Measurements from ENCODE around the gene CORIN.

DNA sequence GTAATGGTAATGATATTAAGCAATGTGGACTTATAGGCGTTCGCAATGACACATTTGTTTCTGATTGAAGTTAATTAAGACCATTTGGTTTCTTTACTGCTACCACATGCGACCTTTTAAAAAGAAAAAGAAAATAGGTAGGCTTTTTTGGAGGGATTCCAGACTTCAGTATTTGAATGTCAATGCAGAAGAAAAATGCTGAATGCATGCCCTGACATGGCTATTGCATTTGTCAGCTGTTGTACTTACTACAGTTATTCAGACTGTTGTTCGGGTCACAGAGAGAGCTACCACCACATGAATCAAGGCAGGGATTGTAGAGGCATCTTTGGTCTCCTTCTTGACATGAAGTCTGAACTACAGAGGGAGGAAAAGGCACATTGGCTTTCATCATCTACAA is 163.7 kb downstream of the CORIN start:
- TF ChIP-seq, protein P1, sequence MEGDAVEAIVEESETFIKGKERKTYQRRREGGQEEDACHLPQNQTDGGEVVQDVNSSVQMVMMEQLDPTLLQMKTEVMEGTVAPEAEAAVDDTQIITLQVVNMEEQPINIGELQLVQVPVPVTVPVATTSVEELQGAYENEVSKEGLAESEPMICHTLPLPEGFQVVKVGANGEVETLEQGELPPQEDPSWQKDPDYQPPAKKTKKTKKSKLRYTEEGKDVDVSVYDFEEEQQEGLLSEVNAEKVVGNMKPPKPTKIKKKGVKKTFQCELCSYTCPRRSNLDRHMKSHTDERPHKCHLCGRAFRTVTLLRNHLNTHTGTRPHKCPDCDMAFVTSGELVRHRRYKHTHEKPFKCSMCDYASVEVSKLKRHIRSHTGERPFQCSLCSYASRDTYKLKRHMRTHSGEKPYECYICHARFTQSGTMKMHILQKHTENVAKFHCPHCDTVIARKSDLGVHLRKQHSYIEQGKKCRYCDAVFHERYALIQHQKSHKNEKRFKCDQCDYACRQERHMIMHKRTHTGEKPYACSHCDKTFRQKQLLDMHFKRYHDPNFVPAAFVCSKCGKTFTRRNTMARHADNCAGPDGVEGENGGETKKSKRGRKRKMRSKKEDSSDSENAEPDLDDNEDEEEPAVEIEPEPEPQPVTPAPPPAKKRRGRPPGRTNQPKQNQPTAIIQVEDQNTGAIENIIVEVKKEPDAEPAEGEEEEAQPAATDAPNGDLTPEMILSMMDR (IDR thresholded peaks at IDR 0.05; ENCODE audit: low read depth, low read length): no peak
- TF ChIP-seq EZH2phosphoT487 (IDR thresholded peaks at IDR 0.05; ENCODE audit: low read depth): no peak
